SK-N-SH (cell line): Measurements from ENCODE around the gene CUEDC1. TPM values are rescaled to one million over a fixed set of nuclear protein-coding genes. Genes with fewer than 3 reads are reported as not detected.
A peak's percentile ranks its signal among the peaks of the same experiment; 100 is the strongest.

ENCODE experiments used
- CTCF ChIA-PET: fragments of 300-600, 350-600 bp; formaldehyde crosslinking; extraction: SDS; loops from one replicate; lab custom pipeline; 2021; lab: Yijun Ruan, JAX
- POLR2A ChIA-PET: fragments of 350-600 bp; sonication (Branson Sonifier 250); formaldehyde crosslinking; extraction: SDS; loops from one replicate; lab custom pipeline; 2020; ENCODE audit warnings: antibody characterized with exemption, inconsistent platforms; lab: Yijun Ruan, JAX
- DNase-seq: peaks from one replicate; pipeline ENCODE4 v3.0.0; 2012
- H2AFZ ChIP-seq: fragments of 200-600 bp; sonication (generic); 2 replicates; pipeline ENCODE4 v1.8.1; 2016; ENCODE audit warnings: antibody characterized with exemption, mild to moderate bottlenecking, low read depth
- H3F3A ChIP-seq: fragments of 200-600 bp; sonication (generic); replicated peaks from 2 replicates; pipeline ENCODE3; 2016; ENCODE audit warnings: antibody characterized with exemption, mild to moderate bottlenecking; ENCODE audit not compliant: insufficient read depth
- H3K27ac ChIP-seq, 2 experiments: fragments of 200-500 bp in 1 of 2; fragments of 200-600 bp in 1 of 2; sonication (Bioruptor generic) in 1 of 2; sonication (generic), shearing (Covaris generic) in 1 of 2; 2 replicates each; pipeline versions ENCODE4 v1.5.1 to v1.6.1; 2014 to 2016; ENCODE audit warnings: low read depth in 2 of 2, inconsistent platforms in 1 of 2, low read length in 1 of 2, mild to moderate bottlenecking in 1 of 2, mixed read lengths in 1 of 2
- H3K27me3 ChIP-seq: fragments of 200-600 bp; sonication (generic), shearing (Covaris generic); 2 replicates; pipeline ENCODE4 v1.6.1; 2016; ENCODE audit warnings: mixed run types; ENCODE audit not compliant: insufficient read depth
- H3K36me3 ChIP-seq, 2 experiments: fragments of 200-500 bp in 1 of 2; fragments of 200-600 bp in 1 of 2; sonication (Bioruptor generic) in 1 of 2; sonication (generic) in 1 of 2; replicated peaks in 1 of 2; 2 replicates each; pipeline versions ENCODE3 to v1.5.1; 2014 to 2016; ENCODE audit warnings: low read length in 1 of 2, mild to moderate bottlenecking in 1 of 2; ENCODE audit not compliant: insufficient read depth in 2 of 2, control insufficient read depth in 1 of 2
- H3K4me1 ChIP-seq, 2 experiments: fragments of 200-500 bp in 1 of 2; fragments of 200-600 bp in 1 of 2; sonication (Bioruptor generic) in 1 of 2; sonication (generic), shearing (Covaris generic) in 1 of 2; 2 replicates each; pipeline versions ENCODE4 v1.5.1 to v1.6.1; 2014 to 2016; ENCODE audit warnings: low read depth in 1 of 2, low read length in 1 of 2, mixed run types in 1 of 2; ENCODE audit not compliant: insufficient read depth in 2 of 2, control insufficient read depth in 1 of 2
- H3K4me2 ChIP-seq: fragments of 200-600 bp; sonication (generic), shearing (Covaris generic); 2 replicates; pipeline ENCODE4 v1.6.1; 2017; ENCODE audit warnings: mixed run types
- H3K4me3 ChIP-seq, 2 experiments: fragments of 200-500 bp in 1 of 2; fragments of 200-600 bp in 1 of 2; sonication (Bioruptor generic) in 1 of 2; sonication (generic), shearing (Covaris generic) in 1 of 2; 2 replicates each; pipeline versions ENCODE4 v1.5.1 to v1.8.1; 2014 to 2016; ENCODE audit warnings: low read depth in 2 of 2, inconsistent platforms in 1 of 2, low read length in 1 of 2, mild to moderate bottlenecking in 1 of 2, mixed read lengths in 1 of 2, moderate library complexity in 1 of 2
- H3K79me2 ChIP-seq: fragments of 200-600 bp; sonication (generic); 2 replicates; pipeline ENCODE4 v1.8.1; 2017; ENCODE audit warnings: mild to moderate bottlenecking; ENCODE audit not compliant: insufficient read depth
- H3K9ac ChIP-seq: fragments of 200-600 bp; sonication (generic); 2 replicates; pipeline ENCODE4 v1.6.1; 2017; ENCODE audit warnings: mixed run types
- H3K9me2 ChIP-seq: fragments of 200-600 bp; sonication (generic); 2 replicates; pipeline ENCODE4 v1.6.1; 2017; ENCODE audit warnings: mixed run types
- H3K9me3 ChIP-seq: fragments of 200-600 bp; sonication (generic); 2 replicates; pipeline ENCODE4 v1.6.1; 2017; ENCODE audit warnings: mixed run types, mild to moderate bottlenecking, moderate library complexity
- H4K20me1 ChIP-seq: fragments of 200-600 bp; sonication (generic); 2 replicates; pipeline ENCODE4 v1.6.1; 2017; ENCODE audit warnings: mild to moderate bottlenecking, mixed run types; ENCODE audit not compliant: insufficient read depth
- CHD2 ChIP-seq: fragments of 150-350 bp; IDR thresholded peaks from 2 replicates; pipeline ENCODE4 v1.6.1; 2018; ENCODE audit warnings: low read length; ENCODE audit not compliant: partially characterized antibody
- MXI1 ChIP-seq: IDR thresholded peaks from 2 replicates; pipeline ENCODE4 v1.6.1; 2012; ENCODE audit warnings: mild to moderate bottlenecking, low read depth, low read length, improper control_type of control experiment
- RAD21 ChIP-seq: IDR thresholded peaks from 2 replicates; pipeline ENCODE4 v1.6.1; 2012; ENCODE audit warnings: mild to moderate bottlenecking, low read length
- RCOR1 ChIP-seq: fragments of 150-350 bp; IDR thresholded peaks from 2 replicates; pipeline ENCODE4 v1.6.1; 2017; ENCODE audit warnings: antibody characterized with exemption, low read length
- WGBS: methylation state at CpG from one replicate; pipeline ENCODE4 v1.1.6; 2017; ENCODE audit warnings: low lambda C conversion rate; 5-methylcytosine and 5-hydroxymethylcytosine counted together
- polyA plus RNA-seq, 3 experiments: library from polyadenylated mRNA; depleted of rRNA; stranded (reverse); fragments of >200 nt; gene quantifications; 2 replicates each; pipeline ENCODE4 v1.2.3, GENCODE V29; 2012
- TF ChIP-seq, protein P1 (sequence below): IDR thresholded peaks from 2 replicates; pipeline ENCODE4 v1.6.1; 2012; ENCODE audit warnings: mild to moderate bottlenecking, low read depth, low read length, moderate library complexity

The CUEDC1 gene
- polyA plus RNA-seq, 1 of the 3 experiments (the other 2 are of a cell fraction) = 58.9 TPM

DNA sequence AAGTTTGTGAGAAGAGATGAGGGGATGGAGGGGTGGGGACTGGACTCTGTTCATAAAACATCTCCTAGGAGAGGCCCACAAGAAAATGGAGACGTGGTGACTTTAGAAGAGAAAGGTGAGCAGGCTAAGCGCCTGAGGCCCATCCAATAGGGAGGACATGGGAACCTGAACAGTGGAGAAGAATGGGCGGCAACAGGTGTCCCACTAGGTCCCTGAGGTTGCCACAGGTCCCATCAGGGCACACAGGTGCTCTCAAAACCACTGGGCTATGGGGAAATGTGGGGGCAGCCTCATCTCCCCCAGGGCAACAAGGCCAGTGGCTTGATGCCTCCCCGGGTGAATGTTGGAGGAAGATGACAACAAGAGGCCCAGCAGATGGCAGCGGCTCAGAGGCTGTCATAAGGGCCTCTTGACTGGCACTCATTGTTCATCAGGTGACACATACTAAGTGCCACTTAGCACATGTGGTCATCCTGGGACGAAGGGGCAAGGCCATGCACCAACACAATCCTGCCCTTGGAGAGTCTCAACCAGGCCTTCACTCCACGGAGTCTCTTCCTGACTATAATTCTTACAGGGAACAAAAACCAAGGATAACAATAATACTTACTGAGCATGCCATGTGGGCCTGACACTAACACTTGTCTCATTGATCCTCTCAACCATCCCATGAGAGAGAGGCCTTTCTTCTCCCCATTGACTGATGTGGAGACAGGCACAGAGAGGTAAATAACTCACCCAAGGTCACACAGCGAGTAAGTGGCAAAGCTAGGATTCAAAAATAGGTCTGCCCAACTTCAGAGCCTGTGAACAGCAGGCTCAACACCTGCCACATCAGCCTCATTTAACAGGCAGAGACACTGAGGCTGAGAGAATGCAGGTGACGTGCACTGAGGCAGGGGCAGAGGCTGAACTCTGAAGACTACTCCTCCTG is 38.0 kb downstream of the CUEDC1 start:
- Histone ChIP-seq H3K27ac (no peak overlapping the region), H3K9me2 (no peaks in the 10 kb centered on the region), H2AFZ (no peak overlapping the region), H3K79me2 (peaks cover 71% of the 10 kb centered on the region), H3K9me3 (no peaks in the 10 kb centered on the region), H3K4me2 (no peak overlapping the region), H3K9ac (no peak overlapping the region)
- DNase-seq = no peak
- POLR2A ChIA-PET = no interaction called here
- TF ChIP-seq RAD21 (peak; percentile 49), MXI1 (no peak), CHD2 (no peak)
- TF ChIP-seq, protein P1, sequence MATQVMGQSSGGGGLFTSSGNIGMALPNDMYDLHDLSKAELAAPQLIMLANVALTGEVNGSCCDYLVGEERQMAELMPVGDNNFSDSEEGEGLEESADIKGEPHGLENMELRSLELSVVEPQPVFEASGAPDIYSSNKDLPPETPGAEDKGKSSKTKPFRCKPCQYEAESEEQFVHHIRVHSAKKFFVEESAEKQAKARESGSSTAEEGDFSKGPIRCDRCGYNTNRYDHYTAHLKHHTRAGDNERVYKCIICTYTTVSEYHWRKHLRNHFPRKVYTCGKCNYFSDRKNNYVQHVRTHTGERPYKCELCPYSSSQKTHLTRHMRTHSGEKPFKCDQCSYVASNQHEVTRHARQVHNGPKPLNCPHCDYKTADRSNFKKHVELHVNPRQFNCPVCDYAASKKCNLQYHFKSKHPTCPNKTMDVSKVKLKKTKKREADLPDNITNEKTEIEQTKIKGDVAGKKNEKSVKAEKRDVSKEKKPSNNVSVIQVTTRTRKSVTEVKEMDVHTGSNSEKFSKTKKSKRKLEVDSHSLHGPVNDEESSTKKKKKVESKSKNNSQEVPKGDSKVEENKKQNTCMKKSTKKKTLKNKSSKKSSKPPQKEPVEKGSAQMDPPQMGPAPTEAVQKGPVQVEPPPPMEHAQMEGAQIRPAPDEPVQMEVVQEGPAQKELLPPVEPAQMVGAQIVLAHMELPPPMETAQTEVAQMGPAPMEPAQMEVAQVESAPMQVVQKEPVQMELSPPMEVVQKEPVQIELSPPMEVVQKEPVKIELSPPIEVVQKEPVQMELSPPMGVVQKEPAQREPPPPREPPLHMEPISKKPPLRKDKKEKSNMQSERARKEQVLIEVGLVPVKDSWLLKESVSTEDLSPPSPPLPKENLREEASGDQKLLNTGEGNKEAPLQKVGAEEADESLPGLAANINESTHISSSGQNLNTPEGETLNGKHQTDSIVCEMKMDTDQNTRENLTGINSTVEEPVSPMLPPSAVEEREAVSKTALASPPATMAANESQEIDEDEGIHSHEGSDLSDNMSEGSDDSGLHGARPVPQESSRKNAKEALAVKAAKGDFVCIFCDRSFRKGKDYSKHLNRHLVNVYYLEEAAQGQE = no peak
- TF ChIP-seq, all 33 proteins: peak for 1
- CTCF ChIA-PET = interaction anchor here (1.0 to 2.1 kb wide), 5 partner anchors 12 to 76 kb away, joined by 3 to 12 read pairs (median 6); no protein-coding TSS in a partner anchor
- WGBS = 97% methylated on average over 7 of the region's 9 CpGs
- Histone ChIP-seq H3K27me3 (no peaks in the 10 kb centered on the region), H3K36me3 (no peaks in the 10 kb centered on the region), H4K20me1 (peaks cover 5% of the 10 kb centered on the region), H3K4me1 (peaks cover 9 to 45% of the 10 kb centered on the region in 2 experiments; a peak in 1 of 4 replicates), H3K4me3 (no peak overlapping the region), H3F3A (peaks cover 6% of the 10 kb centered on the region)

DNA sequence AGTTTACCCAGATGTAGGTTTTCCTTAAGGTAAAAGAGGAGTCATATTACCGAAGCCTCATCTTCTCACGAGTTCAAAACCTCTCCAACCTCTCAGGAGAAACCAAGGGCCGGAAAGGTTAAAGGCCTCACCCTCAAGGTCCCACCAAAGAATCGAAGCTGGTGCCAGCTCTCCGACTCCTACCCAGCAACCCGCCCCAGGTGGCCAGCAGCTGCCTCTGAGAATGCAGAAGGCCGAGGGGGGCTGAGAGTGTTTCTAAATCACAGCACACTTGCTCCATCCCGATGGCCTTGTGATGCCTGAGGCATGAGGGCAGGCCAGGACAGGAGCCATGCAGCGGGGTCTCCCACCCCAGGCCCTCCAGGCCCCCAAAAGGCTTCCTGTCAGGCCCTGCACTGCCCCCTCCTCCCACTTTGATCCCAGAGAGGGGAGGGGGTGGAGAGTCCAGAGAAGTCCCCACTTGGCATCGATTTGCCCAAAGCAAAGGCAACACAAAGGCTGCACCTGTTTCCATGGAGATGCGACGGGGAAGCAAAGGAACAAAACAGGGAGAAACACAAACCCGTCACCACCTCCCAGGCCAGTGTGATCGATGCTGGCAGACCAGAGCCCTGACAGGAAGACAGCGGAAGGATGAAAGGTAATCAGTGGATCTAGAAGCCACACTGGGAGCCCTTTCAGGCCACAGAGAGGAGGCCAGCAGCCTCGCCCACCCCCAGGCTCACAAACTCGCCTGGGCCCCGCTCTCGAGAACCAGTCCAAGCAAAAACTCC is 39.0 kb downstream of the CUEDC1 start:
- ChIA-PET CTCF (interaction anchor here (0.8 to 2.2 kb wide), 6 partner anchors 9 to 76 kb away, joined by 3 to 8 read pairs (median 5); no protein-coding TSS in a partner anchor), POLR2A (interaction anchor here (0.8 to 1.5 kb wide), 2 partner anchors 11 to 91 kb away, joined by 3 to 4 read pairs; partner anchors contain the start of gene SRSF1)
- Histone ChIP-seq H3K27ac (peak overlapping the region in 1 of 2 experiments; percentile 17; a peak in 1 of 4 replicates), H3K4me2 (no peak overlapping the region), H3K79me2 (peaks cover 69% of the 10 kb centered on the region), H3F3A (peaks cover 6% of the 10 kb centered on the region), H3K9me3 (no peaks in the 10 kb centered on the region), H3K27me3 (no peaks in the 10 kb centered on the region), H3K9me2 (no peaks in the 10 kb centered on the region), H3K4me3 (no peak overlapping the region), H2AFZ (no peak overlapping the region), H4K20me1 (no peaks in the 10 kb centered on the region; the same call in 1 of the 2 replicates), H3K36me3 (no peaks in the 10 kb centered on the region), H3K9ac (no peak overlapping the region), H3K4me1 (peaks cover 9 to 49% of the 10 kb centered on the region in 2 experiments; a peak in 1 of 4 replicates)
- TF ChIP-seq RAD21 = no peak
- 0 out of 2 replicates have a peak, but pooled peaks have one; percentile 6 for TF ChIP-seq RCOR1
- peak; percentile 7 for TF ChIP-seq CHD2
- 80% methylated on average over 18 of the region's 19 CpGs for WGBS
- peak; percentile 70 for DNase-seq
